ENCODE results near the gene SLC38A2. TPM values are rescaled to one million over a fixed set of nuclear protein-coding genes. Genes with fewer than 3 reads are reported as not detected.

SLC38A2 gene
- 849 and 857 TPM in 2 replicates for polyA plus RNA-seq (2013)

- peaks cover 6 to 7% of the 10 kb centered on the region in 2 experiments for H3K4me1 ChIP-seq (ENCODE audit: control insufficient read depth in 1 of 2, insufficient read depth in 2 of 2, low read length in 2 of 2)
- H3K23ac ChIP-seq (ENCODE audit: low read length) = no peak within 1 kb of the TSS
- peaks cover 10 to 18% of the 10 kb centered on the region in 2 experiments for H3K36me3 ChIP-seq (ENCODE audit: control insufficient read depth in 1 of 2, insufficient read depth in 2 of 2, low read length in 2 of 2)
- H3K4me2 ChIP-seq (ENCODE audit: low read length) = peak within 1 kb of the TSS; percentile 97
- H2BK12ac ChIP-seq (ENCODE audit: low read length) = peak within 1 kb of the TSS; percentile 67
- peak within 1 kb of the TSS; percentile 78 for H2BK120ac ChIP-seq (ENCODE audit: insufficient read depth, low read length, poor library complexity)
- DNase-seq = peak; percentile 95 to 97
- H4K12ac ChIP-seq (ENCODE audit: low read depth, low read length) = peak within 1 kb of the TSS; percentile 95
- peak within 1 kb of the TSS; percentile 99 for H2BK5ac ChIP-seq (ENCODE audit: low read depth, low read length, poor library complexity)
- H3K4me3 ChIP-seq (ENCODE audit: low read depth, low read length) = peak within 1 kb of the TSS; percentile 99
- H3K27ac ChIP-seq (ENCODE audit: low read depth, low read length) = peak within 1 kb of the TSS; percentile 98
- no peaks in the 10 kb centered on the region for H3K9me3 ChIP-seq (ENCODE audit: insufficient read depth, low read depth, low read length)
- H3K27me3 ChIP-seq (ENCODE audit: insufficient read depth, low read length) = no peaks in the 10 kb centered on the region
- H2AK5ac ChIP-seq (ENCODE audit: low read length) = peak within 1 kb of the TSS; percentile 98
- H3K79me2 ChIP-seq (ENCODE audit: control insufficient read depth, insufficient read depth, low read length, poor library complexity) = peaks cover 15% of the 10 kb centered on the region
- H3K4ac ChIP-seq (ENCODE audit: low read depth, low read length) = peak within 1 kb of the TSS; percentile 100
- WGBS (ENCODE audit: extremely low coverage, insufficient coverage, insufficient read length) = no CpG with 5 or more reads among the region's 48 CpGs
- peak within 1 kb of the TSS; percentile 85 for H2AFZ ChIP-seq (ENCODE audit: insufficient read depth, low read length, poor library complexity)
- peaks cover 19% of the 10 kb centered on the region for H3K79me1 ChIP-seq (ENCODE audit: low read length)
- peak within 1 kb of the TSS; percentile 98 for H4K91ac ChIP-seq (ENCODE audit: low read depth, low read length)
- peak within 1 kb of the TSS; percentile 100 for H3K9ac ChIP-seq (ENCODE audit: low read length)
- H3K14ac ChIP-seq (ENCODE audit: low read length) = peak within 1 kb of the TSS; percentile 98
- peak within 1 kb of the TSS; percentile 99 for H3K18ac ChIP-seq (ENCODE audit: low read length)
- peak within 1 kb of the TSS; percentile 90 for H4K8ac ChIP-seq (ENCODE audit: low read depth, low read length)
Measured at GRCh38 chr12:46372544-46373300, at the start of gene SLC38A2. SLC38A2 (minus strand) TSS chr12:46372773; CDS start chr12:46371293, 1,480 bp downstream.

- Histone ChIP-seq H2BK12ac (ENCODE audit: low read length) (no peak overlapping the region), H4K12ac (ENCODE audit: low read depth, low read length) (no peak overlapping the region), H2AFZ (ENCODE audit: insufficient read depth, low read length, poor library complexity) (no peak overlapping the region), H3K79me2 (ENCODE audit: control insufficient read depth, insufficient read depth, low read length, poor library complexity) (no peaks in the 10 kb centered on the region), H3K79me1 (ENCODE audit: low read length) (no peaks in the 10 kb centered on the region), H3K36me3 (ENCODE audit: control insufficient read depth in 1 of 2, insufficient read depth in 2 of 2, low read length in 2 of 2) (no peaks in the 10 kb centered on the region), H4K91ac (ENCODE audit: low read depth, low read length) (no peak overlapping the region), H3K27me3 (ENCODE audit: insufficient read depth, low read length) (no peaks in the 10 kb centered on the region), H2BK5ac (ENCODE audit: low read depth, low read length, poor library complexity) (no peak overlapping the region), H3K9me3 (ENCODE audit: insufficient read depth, low read depth, low read length) (no peaks in the 10 kb centered on the region), H4K8ac (ENCODE audit: low read depth, low read length) (no peak overlapping the region), H2AK5ac (ENCODE audit: low read length) (no peak overlapping the region), H2BK120ac (ENCODE audit: insufficient read depth, low read length, poor library complexity) (no peak overlapping the region), H3K4me3 (ENCODE audit: low read depth, low read length) (no peak overlapping the region), H3K18ac (ENCODE audit: low read length) (no peak overlapping the region), H3K4me1 (ENCODE audit: control insufficient read depth in 1 of 2, insufficient read depth in 2 of 2, low read length in 2 of 2) (no peaks in the 10 kb centered on the region), H3K9ac (ENCODE audit: low read length) (no peak overlapping the region), H3K4ac (ENCODE audit: low read depth, low read length) (no peak overlapping the region), H3K4me2 (ENCODE audit: low read length) (no peak overlapping the region), H3K14ac (ENCODE audit: low read length) (no peak overlapping the region), H3K27ac (ENCODE audit: low read depth, low read length) (no peak overlapping the region), H3K23ac (ENCODE audit: low read length) (no peak overlapping the region)
- WGBS (ENCODE audit: extremely low coverage, insufficient coverage, insufficient read length) = no CpG with 5 or more reads among the region's 1 CpG
- no peak for DNase-seq
Measured at GRCh38 chr12:46419675-46420074, 47.1 kb upstream of the SLC38A2 start.

DNA sequence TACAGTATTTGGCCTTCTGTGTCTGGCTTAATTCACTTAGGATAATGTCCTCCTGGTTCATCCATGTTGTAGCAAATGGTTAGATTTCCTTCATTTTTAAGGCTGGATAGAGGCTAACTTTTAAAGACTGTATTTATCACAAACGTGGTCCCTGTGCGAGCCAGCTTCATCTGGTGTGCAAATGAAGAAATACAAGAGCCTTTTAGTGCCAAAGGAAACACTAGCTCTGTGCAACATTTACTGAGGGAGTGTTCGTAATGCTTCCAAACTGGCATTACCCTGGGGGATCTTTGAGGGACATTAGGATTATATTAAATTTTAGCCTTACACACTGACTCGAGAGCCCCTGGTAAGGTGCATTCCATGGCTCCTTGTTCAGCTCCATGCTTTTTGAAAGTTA is 43.0 kb upstream of the SLC38A2 start:
- H2BK12ac ChIP-seq (ENCODE audit: low read length) = no peak overlapping the region
- no peak overlapping the region for H2AFZ ChIP-seq (ENCODE audit: insufficient read depth, low read length, poor library complexity)
- DNase-seq = no peak
- H2AK5ac ChIP-seq (ENCODE audit: low read length) = no peak overlapping the region
- no peaks in the 10 kb centered on the region for H3K9me3 ChIP-seq (ENCODE audit: insufficient read depth, low read depth, low read length)
- no peaks in the 10 kb centered on the region for H3K27me3 ChIP-seq (ENCODE audit: insufficient read depth, low read length)
- H4K12ac ChIP-seq (ENCODE audit: low read depth, low read length) = no peak overlapping the region
- no peak overlapping the region for H3K4me3 ChIP-seq (ENCODE audit: low read depth, low read length)
- no peaks in the 10 kb centered on the region for H3K79me1 ChIP-seq (ENCODE audit: low read length)
- no peak overlapping the region for H2BK120ac ChIP-seq (ENCODE audit: insufficient read depth, low read length, poor library complexity)
- H3K27ac ChIP-seq (ENCODE audit: low read depth, low read length) = no peak overlapping the region
- H3K36me3 ChIP-seq (ENCODE audit: control insufficient read depth in 1 of 2, insufficient read depth in 2 of 2, low read length in 2 of 2) = no peaks in the 10 kb centered on the region
- no peak overlapping the region for H4K91ac ChIP-seq (ENCODE audit: low read depth, low read length)
- H3K4ac ChIP-seq (ENCODE audit: low read depth, low read length) = no peak overlapping the region
- H3K14ac ChIP-seq (ENCODE audit: low read length) = no peak overlapping the region
- no peak overlapping the region for H3K4me2 ChIP-seq (ENCODE audit: low read length)
- no peak overlapping the region for H4K8ac ChIP-seq (ENCODE audit: low read depth, low read length)
- H3K18ac ChIP-seq (ENCODE audit: low read length) = no peak overlapping the region
- WGBS (ENCODE audit: extremely low coverage, insufficient coverage, insufficient read length) = no CpG with 5 or more reads among the region's 4 CpGs
- H3K79me2 ChIP-seq (ENCODE audit: control insufficient read depth, insufficient read depth, low read length, poor library complexity) = no peaks in the 10 kb centered on the region
- H3K4me1 ChIP-seq (ENCODE audit: control insufficient read depth in 1 of 2, insufficient read depth in 2 of 2, low read length in 2 of 2) = no peaks in the 10 kb centered on the region
- no peak overlapping the region for H3K9ac ChIP-seq (ENCODE audit: low read length)
- no peak overlapping the region for H2BK5ac ChIP-seq (ENCODE audit: low read depth, low read length, poor library complexity)
- no peak overlapping the region for H3K23ac ChIP-seq (ENCODE audit: low read length)

DNA sequence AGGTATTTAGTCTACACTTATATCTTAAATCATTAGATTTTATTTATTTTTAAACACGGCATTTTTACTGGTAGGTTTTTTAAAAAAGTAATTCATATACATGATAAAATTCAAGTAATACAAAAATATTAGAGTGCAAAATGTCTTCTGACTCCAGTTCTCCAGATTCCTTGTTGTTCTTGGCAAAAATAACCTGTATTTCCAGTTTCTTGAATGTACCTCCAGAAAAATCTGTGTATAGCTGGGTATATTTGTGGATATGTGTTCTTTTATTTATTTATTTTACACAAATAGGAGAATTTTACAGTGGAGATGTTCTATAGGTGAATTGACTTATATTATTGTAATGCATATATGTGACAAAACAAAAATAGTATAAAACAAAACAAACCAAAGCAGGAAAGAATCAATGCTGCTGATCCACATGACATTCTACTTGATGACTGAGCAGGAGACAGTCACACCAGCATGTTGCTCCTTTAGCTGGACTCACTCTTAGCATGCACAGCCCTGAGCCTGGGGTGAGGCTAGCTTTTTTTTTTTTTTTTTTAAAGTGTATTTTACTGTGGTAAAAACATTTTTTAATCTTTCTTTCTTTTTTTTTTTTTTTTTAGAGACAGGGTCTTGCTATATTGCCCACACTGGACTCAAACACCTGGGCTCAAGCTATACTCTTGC is 42.2 kb upstream of the SLC38A2 start:
- H4K91ac ChIP-seq (ENCODE audit: low read depth, low read length) = no peak overlapping the region
- no peak overlapping the region for H3K14ac ChIP-seq (ENCODE audit: low read length)
- H3K4me1 ChIP-seq (ENCODE audit: control insufficient read depth in 1 of 2, insufficient read depth in 2 of 2, low read length in 2 of 2) = no peaks in the 10 kb centered on the region
- no peak overlapping the region for H2AK5ac ChIP-seq (ENCODE audit: low read length)
- H3K18ac ChIP-seq (ENCODE audit: low read length) = no peak overlapping the region
- no peak overlapping the region for H3K4me3 ChIP-seq (ENCODE audit: low read depth, low read length)
- no peak overlapping the region for H3K23ac ChIP-seq (ENCODE audit: low read length)
- no peaks in the 10 kb centered on the region for H3K36me3 ChIP-seq (ENCODE audit: control insufficient read depth in 1 of 2, insufficient read depth in 2 of 2, low read length in 2 of 2)
- H3K4me2 ChIP-seq (ENCODE audit: low read length) = no peak overlapping the region
- H3K79me1 ChIP-seq (ENCODE audit: low read length) = no peaks in the 10 kb centered on the region
- no peak overlapping the region for H4K12ac ChIP-seq (ENCODE audit: low read depth, low read length)
- WGBS (ENCODE audit: extremely low coverage, insufficient coverage, insufficient read length) = no CpG with 5 or more reads among the region's 1 CpG
- H2AFZ ChIP-seq (ENCODE audit: insufficient read depth, low read length, poor library complexity) = no peak overlapping the region
- no peak overlapping the region for H2BK5ac ChIP-seq (ENCODE audit: low read depth, low read length, poor library complexity)
- DNase-seq = peak in 1 of 2 donors; percentile 46
- no peak overlapping the region for H4K8ac ChIP-seq (ENCODE audit: low read depth, low read length)
- H3K9ac ChIP-seq (ENCODE audit: low read length) = no peak overlapping the region
- no peaks in the 10 kb centered on the region for H3K9me3 ChIP-seq (ENCODE audit: insufficient read depth, low read depth, low read length)
- H2BK120ac ChIP-seq (ENCODE audit: insufficient read depth, low read length, poor library complexity) = no peak overlapping the region
- H3K79me2 ChIP-seq (ENCODE audit: control insufficient read depth, insufficient read depth, low read length, poor library complexity) = no peaks in the 10 kb centered on the region
- no peak overlapping the region for H2BK12ac ChIP-seq (ENCODE audit: low read length)
- no peak overlapping the region for H3K27ac ChIP-seq (ENCODE audit: low read depth, low read length)
- no peaks in the 10 kb centered on the region for H3K27me3 ChIP-seq (ENCODE audit: insufficient read depth, low read length)
- H3K4ac ChIP-seq (ENCODE audit: low read depth, low read length) = no peak overlapping the region
